Fibroblast of villous mesenchyme (primary cell): Measurements from ENCODE around the gene OSCP1. TPM values are rescaled to one million over a fixed set of nuclear protein-coding genes. Genes with fewer than 3 reads are reported as not detected.

Source experiments
- DNase-seq: peaks from one replicate; pipeline ENCODE4 v3.0.0-alpha.2; 2010; ENCODE audit warnings: low read depth
- H3K4me3 ChIP-seq: 2 replicates; pipeline ENCODE4 v1.5.1; 2011; ENCODE audit warnings: low read depth, mild to moderate bottlenecking, low read length
- CTCF ChIP-seq: IDR thresholded peaks from 2 replicates; pipeline ENCODE4 v1.5.1; 2012; ENCODE audit warnings: low read depth, mild to moderate bottlenecking, low read length; ENCODE audit not compliant: insufficient read depth
- total RNA-seq: library from RNA; depleted of rRNA; stranded (reverse); fragments of >200 nt; gene quantifications from 2 replicates; pipeline ENCODE4 v1.2.3, GENCODE V29; 2012

The OSCP1 gene
- total RNA-seq, 1 donor, result 6.0 TPM

- no peak for TF ChIP-seq CTCF
- no peak for DNase-seq
- peak overlapping the region; percentile 90 for H3K4me3 ChIP-seq
Observed at GRCh38 chr1:36464605-36465393, 14.5 kb upstream of the OSCP1 start.

DNA sequence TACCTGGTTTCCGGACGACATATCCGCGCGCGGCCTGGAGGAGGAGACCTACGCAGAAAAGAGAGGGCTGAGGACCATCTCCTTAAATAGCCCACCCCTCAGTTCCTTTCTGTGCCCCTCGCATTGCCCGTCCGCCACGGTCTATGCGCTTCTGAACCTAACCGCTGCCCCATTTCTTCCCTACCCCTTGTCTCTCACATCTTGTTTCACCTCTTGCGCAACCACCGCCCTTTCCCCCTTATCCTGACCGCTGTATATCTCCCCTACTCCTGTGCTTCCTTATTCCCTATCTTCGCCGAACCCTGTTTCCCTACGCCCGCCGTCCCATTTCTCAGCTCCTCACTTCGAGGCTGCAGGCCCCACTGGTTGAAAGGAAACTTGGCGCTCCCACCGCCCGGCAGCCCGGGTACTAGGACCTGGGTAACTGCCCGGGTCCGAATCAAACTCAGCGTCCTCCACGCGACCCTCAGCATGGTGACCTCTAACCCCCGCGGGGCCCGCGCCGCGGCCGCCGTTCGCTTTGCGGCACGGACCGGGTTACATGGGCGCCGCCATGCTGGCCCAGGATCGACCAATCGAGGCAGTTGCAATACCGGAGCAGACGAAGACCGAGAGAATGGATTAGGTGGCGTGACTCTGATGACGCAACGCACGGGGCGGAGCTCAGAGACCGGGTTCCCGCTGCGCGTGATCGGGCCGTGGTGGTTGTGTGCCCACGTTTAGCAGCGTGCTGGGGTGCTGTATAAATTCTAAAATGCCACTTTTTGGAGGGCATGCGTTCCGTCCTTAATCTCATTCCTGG is 13.8 kb upstream of the OSCP1 start, which contains the start of gene MRPS15:
Gene MRPS15, minus strand, starts transcription at position 582 of the 802 bp plus-strand sequence. Its CDS starts 109 bp downstream, at position 473.
- peak within 1 kb of the TSS; percentile 90 for H3K4me3 ChIP-seq
- no peak for TF ChIP-seq CTCF
- peak; percentile 96 for DNase-seq

- no peak for TF ChIP-seq CTCF
- no peak for DNase-seq
- H3K4me3 ChIP-seq, result peak overlapping the region; percentile 90
Observed at GRCh38 chr1:36463463-36463802, 13.2 kb upstream of the OSCP1 start.

- no peak overlapping the region for H3K4me3 ChIP-seq
- DNase-seq, result no peak
- no peak for TF ChIP-seq CTCF
Observed at GRCh38 chr1:36458910-36459309, 8.7 kb upstream of the OSCP1 start.

GRCh38 chr1:36457691-36458090 is 7.4 kb upstream of the OSCP1 start:
- H3K4me3 ChIP-seq, result no peak overlapping the region
- TF ChIP-seq CTCF, result no peak
- no peak for DNase-seq

DNA sequence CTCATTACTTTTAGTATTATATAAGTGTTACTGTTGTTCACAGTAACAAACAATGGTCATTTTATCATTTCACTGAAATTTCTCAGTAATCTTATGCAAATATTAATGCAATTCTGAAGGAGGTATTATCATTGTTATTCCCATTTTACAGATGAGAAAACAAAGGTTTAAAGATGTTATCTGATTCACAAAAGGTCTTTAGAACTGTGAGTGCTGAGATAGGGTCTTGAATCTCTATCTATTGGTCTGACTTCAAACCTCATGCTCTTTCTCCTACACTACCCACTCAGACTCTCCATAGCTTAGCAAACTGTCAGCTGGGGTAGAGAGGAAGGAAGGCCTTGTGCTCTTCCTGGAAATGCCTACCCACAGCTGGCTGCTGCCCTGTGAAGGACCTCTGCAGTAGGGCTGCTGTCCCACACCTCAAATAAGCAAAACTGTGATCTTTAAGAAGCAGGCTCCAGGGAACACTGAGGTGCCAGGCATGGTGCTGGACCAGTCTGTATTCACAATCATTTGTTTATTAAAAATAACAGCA is 6.2 kb upstream of the OSCP1 start:
- TF ChIP-seq CTCF, result no peak
- no peak for DNase-seq

More for the DNA sequence above, 6.2 kb upstream of the OSCP1 start:
- no peak overlapping the region for H3K4me3 ChIP-seq
